ENCODE measurements around the gene WNT4. TPM values are rescaled to one million over a fixed set of nuclear protein-coding genes. Genes with fewer than 3 reads are reported as not detected.

WNT4 gene
- total and polyA plus RNA-seq, 2 of the 8 experiments (the other 6 are each of a cell fraction or from before 2014, with no cell fraction given), result 1.3 to 6.6 TPM

DNA sequence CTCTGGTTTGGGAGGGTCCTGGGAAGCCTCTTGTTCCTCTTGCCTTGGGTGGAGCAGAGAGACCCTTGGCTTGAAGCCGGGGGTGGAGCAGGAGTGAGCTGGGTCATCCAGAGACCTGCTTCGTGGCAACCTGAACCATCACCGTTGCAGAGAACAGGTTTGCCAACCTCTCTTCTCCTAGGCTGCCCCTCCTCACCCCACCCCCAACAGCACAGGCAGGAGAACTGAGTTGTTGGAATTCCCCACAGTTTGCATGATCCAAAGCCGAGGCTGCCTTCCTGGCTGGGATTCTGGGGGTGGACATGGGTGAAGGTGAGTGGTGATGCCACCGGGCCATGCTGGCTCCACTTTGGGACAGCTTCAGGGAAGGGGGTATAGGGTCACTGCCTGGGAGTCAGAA is 2.2 kb downstream of the WNT4 start:
- Histone ChIP-seq H3K4me3 (ENCODE audit: extremely low read depth in 1 of 4, insufficient read depth in 2 of 4, low read depth in 3 of 4, low read length in 4 of 4) (peak overlapping the region in 3 of 4 experiments; percentile 9 to 73 (median 14); a peak in 3 of 8 replicates), H3K27ac (ENCODE audit: low read depth, low read length) (no peak overlapping the region), H3K14ac (ENCODE audit: insufficient read length) (no peak overlapping the region), H4K5ac (ENCODE audit: insufficient read length, low read depth, low read length) (no peak overlapping the region), H2AK5ac (ENCODE audit: low read depth, low read length) (peak overlapping the region; percentile 67; the same call in 1 of the 2 replicates), H4K20me1 (replicated peaks in 1 of 2; ENCODE audit: control insufficient read depth in 1 of 2, insufficient read depth in 2 of 2, low read length in 2 of 2) (peaks cover 0 to 2% of the 10 kb centered on the region in 2 experiments), H3K9me3 (ENCODE audit: insufficient read depth in 2 of 2, low read depth in 1 of 2, low read length in 1 of 2) (no peaks in the 10 kb centered on the region), H2BK120ac (replicated peaks; ENCODE audit: low read depth, low read length) (no peak overlapping the region), H3K36me3 (ENCODE audit: control insufficient read depth in 2 of 4, insufficient read depth in 4 of 4, low read length in 3 of 4) (no peaks in the 10 kb centered on the region), H3K79me1 (ENCODE audit: low read depth, low read length) (no peaks in the 10 kb centered on the region), H3K56ac (replicated peaks; ENCODE audit: insufficient read length, low read depth, low read length) (no peak overlapping the region), H2AFZ (ENCODE audit: low read length) (no peak overlapping the region), H3K27me3 (replicated peaks in 1 of 4; ENCODE audit: control insufficient read depth in 3 of 4, extremely low read depth in 1 of 4, insufficient read depth in 3 of 4, low read length in 3 of 4) (peaks cover 4 to 40% (median 26%) of the 10 kb centered on the region in 4 experiments), H4K8ac (ENCODE audit: extremely low read depth, insufficient read depth, low read length) (no peak overlapping the region), H3K4me1 (replicated peaks in 1 of 4; ENCODE audit: control insufficient read depth in 3 of 4, insufficient read depth in 4 of 4, low read length in 3 of 4) (peaks cover 12 to 41% (median 20%) of the 10 kb centered on the region in 4 experiments), H3K23ac (ENCODE audit: insufficient read length) (no peak overlapping the region), H2BK12ac (ENCODE audit: low read depth, low read length) (no peak overlapping the region), H3K4ac (replicated peaks; ENCODE audit: insufficient read length, low read depth, low read length) (no peak overlapping the region), H3K18ac (ENCODE audit: extremely low read depth, low read length) (peak overlapping the region; percentile 13; the same call in 1 of the 2 replicates), H3K23me2 (ENCODE audit: low read depth, low read length) (peaks cover 8% of the 10 kb centered on the region; the same call in 1 of the 2 replicates), H4K91ac (replicated peaks; ENCODE audit: insufficient read length, low read length) (no peak overlapping the region), H3K79me2 (ENCODE audit: control insufficient read depth in 1 of 2, insufficient read depth in 2 of 2, low read length in 2 of 2) (no peaks in the 10 kb centered on the region), H3K9ac (replicated peaks in 1 of 4; ENCODE audit: extremely low read depth in 1 of 4, low read depth in 3 of 4, low read length in 3 of 4) (no peak overlapping the region), H2BK20ac (ENCODE audit: low read length) (no peak overlapping the region), H2BK15ac (ENCODE audit: low read length) (peak overlapping the region; percentile 46; the same call in 1 of the 2 replicates), H2BK5ac (ENCODE audit: low read depth, low read length) (no peak overlapping the region), H3K4me2 (ENCODE audit: insufficient read depth in 1 of 2, low read depth in 2 of 2, low read length in 2 of 2) (peak overlapping the region; percentile 58 to 97)
- CTCF ChIA-PET (ENCODE audit: partially characterized antibody), result interaction anchor here (0.7 to 13.1 kb wide), 14 partner anchors 8 to 499 kb away, joined by 3 to 149 read pairs (median 5); no protein-coding TSS in a partner anchor
- WGBS, 2 experiments (ENCODE audit: extremely low coverage in 1 of 2, insufficient coverage in 1 of 2, insufficient read length in 1 of 2, insufficient replicate concordance in 2 of 2, low coverage in 1 of 2, low lambda C conversion rate in 2 of 2, missing lambda C conversion rate in 1 of 2), result 61% methylated on average over 5 of the region's 5 CpGs; no CpG with 5 or more reads in 1 of the 2 experiments
- FAIRE-seq, result no peak
- POLR2A ChIA-PET (ENCODE audit: partially characterized antibody), result interaction anchor here (1.6 kb wide), 1 partner anchor 12 kb away, joined by 5 read pairs; no protein-coding TSS in a partner anchor
- TF ChIP-seq RAD21 (IDR thresholded peaks at IDR 0.05 in 1 of 2, conservative IDR thresholded peaks at IDR 0.05 in 1 of 2; ENCODE audit: low read depth in 2 of 2, low read length in 2 of 2) (peak in 1 of 2 experiments; percentile 18; a peak in 1 of 4 replicates), POLR2A (IDR thresholded peaks at IDR 0.05; ENCODE audit: control extremely low read depth in 1 of 2, low read depth in 2 of 2, low read length in 2 of 2) (0 out of 3 replicates have a peak, but pooled peaks of 1 of the 2 experiments have one; percentile 14), TCF12 (IDR thresholded peaks at IDR 0.05; ENCODE audit: low read depth, low read length) (0 out of 2 replicates have a peak, but pooled peaks have one; percentile 41), SP1 (IDR thresholded peaks at IDR 0.05; ENCODE audit: low read depth, low read length) (peak; percentile 81), GTF2F1 (IDR thresholded peaks at IDR 0.05; ENCODE audit: borderline replicate concordance, low read depth, low read length) (no peak), SIX5 (IDR thresholded peaks at IDR 0.05; ENCODE audit: low read depth, low read length) (no peak), CHD2 (IDR thresholded peaks at IDR 0.05; ENCODE audit: low read length) (0 out of 2 replicates have a peak, but pooled peaks have one; percentile 19), ASH2L (IDR thresholded peaks at IDR 0.05; ENCODE audit: low read length) (peak; percentile 31), TEAD4 (IDR thresholded peaks at IDR 0.05; ENCODE audit: low read depth, low read length) (0 out of 2 replicates have a peak, but pooled peaks have one; percentile 31)
- DNase-seq (ENCODE audit: low read depth in 1 of 2, low spot score in 2 of 2), result no peak
